Lower leg skin (tissue), 3 donors: ENCODE measurements around the gene COPZ2.

ENCODE experiments used
- CTCF ChIP-seq, 3 donors: fragments of 450-650 bp; IDR thresholded peaks; one replicate each; pipeline ENCODE4 v1.5.1; 2016; ENCODE audit warnings: antibody characterized with exemption in 3 of 3, mild to moderate bottlenecking in 3 of 3, moderate library complexity in 2 of 3
- POLR2A ChIP-seq, 2 donors: fragments of 450-650 bp; IDR thresholded peaks; one replicate each; pipeline ENCODE4 v1.6.1; 2016 to 2017; ENCODE audit warnings: antibody characterized with exemption in 2 of 2, mild to moderate bottlenecking in 1 of 2, moderate library complexity in 1 of 2

- TF ChIP-seq CTCF (IDR thresholded peaks at IDR 0.05) (no peak), POLR2A (IDR thresholded peaks at IDR 0.05) (no peak)
These were observed 21.5 kb downstream of the COPZ2 start for GRCh38 chr17:48016112-48016511.
